ENCODE measurements around the gene PRDM8. TPM values are rescaled to one million over a fixed set of nuclear protein-coding genes. Genes with fewer than 3 reads are reported as not detected.
"Not testable (repeated sequence)": the region's sequence is repeated elsewhere in the genome, so short reads cannot be mapped to it uniquely, and the experiment has no call there.

The PRDM8 gene
- 0.87 and 1.2 TPM in 2 replicates for total RNA-seq

DNA sequence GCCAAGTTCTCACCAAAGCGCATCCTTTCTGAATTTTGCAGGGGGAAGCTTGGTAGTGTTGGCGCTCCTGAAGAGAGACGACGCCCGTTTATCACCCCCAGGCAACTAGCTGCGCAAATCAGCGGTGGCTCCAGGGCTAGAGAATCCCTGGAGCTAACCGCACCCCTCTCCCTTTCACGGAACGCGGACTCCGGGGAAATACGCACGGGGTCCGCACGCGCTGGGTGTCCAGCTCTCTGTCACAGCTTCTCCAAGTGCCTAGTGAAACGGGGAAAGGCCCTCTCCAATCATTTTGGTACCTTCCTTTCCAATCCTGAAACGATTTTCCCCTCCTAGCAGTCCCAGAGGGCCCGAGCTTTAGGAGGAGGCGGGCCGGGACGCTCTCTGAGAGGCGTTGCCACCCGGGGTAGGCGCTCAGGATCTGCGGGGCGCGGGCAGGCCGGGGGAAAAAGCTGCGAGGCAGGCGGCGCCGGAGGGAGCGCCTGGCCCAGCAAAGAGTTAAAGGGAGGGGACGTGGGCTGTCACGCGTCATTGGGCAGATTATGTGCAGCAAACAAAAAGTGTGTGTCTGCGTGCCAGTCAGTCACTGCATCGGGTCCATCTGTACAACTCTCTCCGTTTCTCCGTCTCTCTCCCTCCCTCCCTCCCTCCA, at the start of gene PRDM8:
Gene PRDM8 (plus strand): TSS at position 582 of the 652 bp plus-strand sequence. CDS start 2,578 bp downstream, outside the sequence.
- peak in 1 of 2 donors; percentile 49 for DNase-seq (ENCODE audit: low read depth in 2 of 2)

DNA sequence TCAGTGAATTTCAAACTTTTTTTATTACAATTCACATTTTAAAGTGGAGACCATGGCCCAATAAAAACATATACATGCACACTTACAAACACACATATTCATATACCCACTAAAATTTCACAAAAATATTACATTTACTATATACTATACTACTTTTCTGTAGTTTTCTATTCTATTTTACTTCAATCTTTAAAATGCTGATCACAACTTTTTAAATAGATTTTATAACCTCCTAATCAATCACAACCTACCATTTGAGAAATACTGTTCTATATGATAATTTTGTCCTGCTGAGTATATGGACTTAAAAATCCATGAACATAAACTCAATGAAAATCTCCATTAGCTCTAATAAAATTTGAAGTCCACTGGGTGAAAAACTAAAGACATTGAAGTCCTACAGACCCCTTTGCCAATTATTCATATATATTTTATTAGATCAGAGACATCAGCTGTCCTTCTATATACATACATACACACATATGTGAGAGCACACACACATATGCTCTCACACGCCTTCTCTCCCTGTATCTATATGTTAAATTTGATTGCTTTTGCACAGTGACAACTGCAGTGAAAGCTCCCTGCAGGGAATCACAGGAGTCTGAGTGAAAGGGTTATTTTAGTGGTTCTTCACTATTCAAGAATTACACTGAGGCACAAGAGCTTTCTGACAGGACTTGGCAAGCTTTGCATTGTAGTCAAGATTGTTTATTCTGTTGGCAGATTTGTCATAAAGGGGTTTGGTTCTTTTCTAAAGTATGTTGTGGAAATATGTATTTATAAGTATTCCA, 46.7 kb upstream of the PRDM8 start:
- DNase-seq (ENCODE audit: low read depth in 2 of 2), result no peak

DNA sequence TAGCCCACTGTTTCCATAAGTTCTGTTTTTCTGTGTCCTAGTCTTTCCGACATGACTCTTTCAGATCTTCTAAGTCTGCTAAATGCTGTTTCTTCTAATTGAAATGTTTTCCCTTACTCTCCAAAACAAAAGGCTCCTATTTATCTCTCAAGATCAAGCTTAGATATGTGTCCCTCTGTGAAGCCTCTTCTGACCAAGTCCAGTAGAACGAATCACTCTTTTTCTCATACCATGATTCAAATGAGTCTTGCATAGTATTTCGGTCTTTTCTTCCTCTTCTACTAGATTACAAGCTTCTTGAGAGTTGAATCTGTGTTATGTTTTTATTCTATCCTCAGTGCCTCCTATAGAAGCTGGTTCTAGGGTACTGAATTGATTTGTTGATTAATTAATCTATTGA, 45.3 kb upstream of the PRDM8 start:
- DNase-seq (ENCODE audit: low read depth in 2 of 2), result no peak

DNA sequence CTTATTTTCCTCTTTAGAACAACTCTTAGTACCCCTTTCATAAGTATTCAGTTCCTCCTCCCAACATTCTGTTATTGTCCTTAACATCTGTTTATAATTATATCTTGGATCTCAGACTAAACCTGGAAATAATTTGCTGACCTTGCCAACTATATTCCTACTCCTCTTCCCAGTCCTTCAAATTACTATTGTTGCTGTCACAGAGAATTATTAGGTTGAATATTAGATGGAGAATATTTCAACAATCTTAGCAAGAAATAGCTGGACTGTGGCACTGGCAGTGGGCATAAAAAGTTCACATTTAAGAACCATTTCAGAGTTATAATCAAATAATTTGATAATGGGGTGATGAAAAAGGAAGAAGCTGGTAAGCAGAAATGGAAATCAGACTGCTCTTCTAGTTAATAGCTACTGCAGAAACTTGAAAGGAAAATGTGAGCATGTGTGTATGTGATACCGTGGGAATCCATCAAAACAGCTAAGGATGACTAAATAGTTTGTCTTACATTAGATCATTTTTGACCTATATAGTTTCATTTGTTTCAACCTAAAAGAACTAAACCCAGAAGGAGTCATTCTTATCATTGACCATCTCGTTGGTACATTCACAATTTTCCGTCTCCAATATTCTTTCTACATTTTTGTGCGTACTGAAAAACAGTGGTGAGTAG, 43.3 kb upstream of the PRDM8 start:
- DNase-seq (ENCODE audit: low read depth in 2 of 2), result peak; percentile 6 to 34

DNA sequence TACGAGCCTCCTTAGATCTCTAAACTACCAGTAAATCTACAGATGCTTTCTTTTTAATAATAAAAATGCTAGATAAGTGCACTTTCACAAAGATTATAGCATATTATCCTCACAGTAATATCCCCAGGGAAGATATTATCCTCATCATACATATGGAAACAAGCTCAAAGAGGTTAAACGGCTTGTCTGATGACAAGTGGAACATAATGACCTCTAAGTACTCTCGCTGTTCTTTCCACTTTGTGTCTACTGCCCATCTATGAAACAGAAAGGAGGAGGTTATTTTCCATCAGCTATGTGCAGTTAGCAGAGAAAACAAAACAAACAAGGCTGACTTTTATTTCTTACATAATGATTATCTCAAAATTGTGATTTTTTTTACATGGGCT, 42.8 kb upstream of the PRDM8 start:
- peak in 1 of 2 donors; percentile 82 for DNase-seq (ENCODE audit: low read depth in 2 of 2)

GRCh38 chr4:80155316-80155982, 41.9 kb upstream of the PRDM8 start:
- no peak for DNase-seq (ENCODE audit: low read depth in 2 of 2)

GRCh38 chr4:80156410-80156809, 40.9 kb upstream of the PRDM8 start:
- no peak for DNase-seq (ENCODE audit: low read depth in 2 of 2)

GRCh38 chr4:80161413-80162058, 35.8 kb upstream of the PRDM8 start:
- DNase-seq (ENCODE audit: low read depth in 2 of 2), result no peak

DNA sequence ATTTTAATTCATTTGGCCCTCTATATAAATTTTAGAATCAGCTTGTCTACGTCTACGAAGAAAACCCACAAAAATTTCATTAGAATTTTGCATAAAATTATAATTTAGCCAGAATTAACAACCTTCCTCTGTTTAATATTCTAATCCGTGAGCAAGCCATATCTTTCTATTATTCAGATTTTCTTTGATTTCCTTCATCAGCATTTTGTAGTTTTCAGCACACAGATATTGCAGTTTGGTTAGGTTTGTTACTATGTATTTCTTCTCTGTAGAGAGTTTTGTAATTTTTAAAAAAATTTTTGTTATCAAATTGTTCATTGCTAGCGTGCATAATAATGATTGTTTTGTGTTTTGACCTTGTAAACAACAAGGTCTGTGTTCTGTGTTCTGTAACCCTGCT, 34.9 kb upstream of the PRDM8 start:
- no peak for DNase-seq (ENCODE audit: low read depth in 2 of 2)

DNA sequence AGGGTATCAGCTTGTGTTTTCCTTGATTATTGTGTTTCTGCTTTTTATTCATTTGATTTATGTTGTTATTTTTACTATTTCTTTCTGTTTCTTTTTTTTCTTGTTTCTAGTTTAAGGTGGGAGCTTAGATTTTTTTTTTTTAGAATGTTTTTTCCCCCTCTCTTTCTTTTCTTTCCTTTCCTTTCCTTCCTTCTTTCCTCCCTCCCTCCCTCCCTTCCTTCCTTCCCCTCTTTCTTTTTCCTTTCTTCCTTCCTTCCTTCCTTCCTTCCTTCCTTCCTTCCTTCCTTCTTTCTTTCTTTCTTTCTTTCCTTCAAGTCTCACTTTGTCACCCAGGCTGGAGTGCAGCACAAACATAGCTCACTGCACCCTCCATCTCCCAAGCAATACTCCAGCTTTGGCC, 31.4 kb upstream of the PRDM8 start:
- no peak for DNase-seq (ENCODE audit: low read depth in 2 of 2)

- DNase-seq (ENCODE audit: low read depth in 2 of 2), result no peak
Measured at GRCh38 chr4:80171251-80171650, 26.1 kb upstream of the PRDM8 start.

GRCh38 chr4:80171656-80172055, 25.6 kb upstream of the PRDM8 start:
- DNase-seq (ENCODE audit: low read depth in 2 of 2), result no peak

- DNase-seq (ENCODE audit: low read depth in 2 of 2), result no peak
Measured at GRCh38 chr4:80172203-80172602, 25.1 kb upstream of the PRDM8 start.

GRCh38 chr4:80173401-80173800, 23.9 kb upstream of the PRDM8 start:
- peak; percentile 18 to 88 for DNase-seq (ENCODE audit: low read depth in 2 of 2)

DNA sequence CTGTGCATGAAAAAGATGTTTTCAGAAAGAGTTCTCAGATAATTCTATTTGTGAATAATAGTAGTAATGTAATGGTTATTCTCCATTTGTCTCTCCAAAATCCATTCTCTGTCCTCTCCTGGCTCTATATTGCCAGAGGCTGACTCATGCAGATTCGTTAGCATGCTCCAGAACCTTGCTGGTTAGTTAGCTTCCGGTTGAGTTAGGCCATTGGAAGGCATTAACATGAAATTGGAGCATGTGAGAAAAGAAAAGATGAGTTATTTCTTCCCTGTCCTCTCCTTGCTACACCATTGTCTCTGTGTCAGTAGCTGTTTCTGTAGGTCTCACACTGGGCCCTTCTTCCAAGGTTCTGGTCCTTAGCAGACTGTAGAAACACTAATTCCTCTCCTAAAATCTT, 23.5 kb upstream of the PRDM8 start:
- peak in 1 of 2 donors; percentile 49 for DNase-seq (ENCODE audit: low read depth in 2 of 2)

GRCh38 chr4:80177793-80178192, 19.5 kb upstream of the PRDM8 start:
- DNase-seq (ENCODE audit: low read depth in 2 of 2), result not testable (repeated sequence)

DNA sequence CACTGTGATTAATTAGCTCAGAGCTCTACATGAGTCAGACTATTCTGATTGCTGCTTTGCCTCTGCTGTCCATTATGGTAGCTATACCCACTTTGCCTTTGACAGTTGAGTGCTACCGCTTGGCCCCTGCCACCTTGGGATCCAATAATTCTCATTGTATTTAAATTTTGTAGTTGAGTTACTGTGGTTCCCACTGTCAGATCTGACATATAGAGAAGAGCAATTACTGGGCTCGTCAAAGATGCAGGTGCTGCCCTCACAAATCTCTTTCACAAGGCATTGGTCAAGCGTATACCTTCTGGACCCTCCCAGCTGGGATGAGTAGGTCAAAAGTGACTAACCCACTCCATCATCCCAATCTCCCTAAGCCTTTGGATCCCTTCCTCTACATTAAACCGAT, 18.3 kb upstream of the PRDM8 start:
- DNase-seq (ENCODE audit: low read depth in 2 of 2), result no peak

DNA sequence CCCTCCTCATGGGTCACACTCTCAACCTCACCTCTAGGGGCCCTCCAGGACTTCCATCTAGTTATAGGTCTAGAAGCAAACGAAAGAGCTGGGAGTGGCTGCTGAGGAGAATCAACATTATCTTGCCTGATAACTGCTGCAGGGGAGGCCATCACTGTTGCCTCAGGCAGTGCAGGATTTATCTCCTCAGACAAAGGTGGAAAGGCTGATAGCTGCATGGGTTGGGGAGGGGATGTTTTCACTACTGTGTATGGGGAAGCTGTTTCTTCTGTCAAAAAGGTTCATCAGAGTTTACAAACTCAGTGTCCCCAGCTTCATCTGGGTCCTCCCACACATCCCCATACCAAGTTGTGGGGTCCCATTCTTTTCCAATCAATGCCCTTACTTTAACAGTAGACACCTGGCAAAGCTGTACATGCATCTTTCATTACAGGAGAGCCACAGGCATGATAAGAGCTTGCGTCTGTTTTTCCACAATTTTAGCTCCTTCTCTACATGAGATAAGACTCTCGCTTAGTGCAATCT, 17.6 kb upstream of the PRDM8 start:
- DNase-seq (ENCODE audit: low read depth in 2 of 2), result no peak

- DNase-seq (ENCODE audit: low read depth in 2 of 2), result no peak
Measured at GRCh38 chr4:80180743-80181142, 16.6 kb upstream of the PRDM8 start.

GRCh38 chr4:80182237-80182866, 15.0 kb upstream of the PRDM8 start:
- DNase-seq (ENCODE audit: low read depth in 2 of 2), result peak in 1 of 2 donors; percentile 33
